RWPE2 (cell line): ENCODE data around the gene GTF3C6.

ENCODE experiments used
- ATAC-seq: fragments of 200-7000 bp; cut with Tn5 transposase; 3 replicates; pipeline ENCODE4 v1.9.1; 2021; ENCODE audit warnings: low read depth
- DNase-seq: peaks from one replicate; pipeline ENCODE4 v3.0.0-alpha.2; 2020; ENCODE audit warnings: low spot score
- H3K27ac ChIP-seq: fragments of 450-650 bp; 2 replicates; pipeline ENCODE4 v1.5.1; 2017; ENCODE audit warnings: mild to moderate bottlenecking; ENCODE audit not compliant: poor library complexity, severe bottlenecking
- H3K27me3 ChIP-seq: fragments of 250-450 bp; sonication (Bioruptor Pico); 2 replicates; pipeline ENCODE4 v1.5.1; 2021; ENCODE audit warnings: mild to moderate bottlenecking, moderate library complexity; ENCODE audit not compliant: insufficient read depth, poor library complexity, severe bottlenecking
- H3K36me3 ChIP-seq: fragments of 250-450 bp; sonication (Bioruptor Pico); 2 replicates; pipeline ENCODE4 v1.5.1; 2020; ENCODE audit warnings: low read depth, mild to moderate bottlenecking, moderate library complexity
- H3K4me1 ChIP-seq: fragments of 250-450 bp; sonication (Bioruptor Pico); 2 replicates; pipeline ENCODE4 v1.5.1; 2021; ENCODE audit warnings: mild to moderate bottlenecking, moderate library complexity; ENCODE audit not compliant: insufficient read depth, poor library complexity, severe bottlenecking
- H3K4me3 ChIP-seq: fragments of 250-450 bp; sonication (Bioruptor Pico); 2 replicates; pipeline ENCODE4 v1.5.1; 2021; ENCODE audit warnings: mild to moderate bottlenecking, moderate library complexity; ENCODE audit not compliant: severe bottlenecking
- H3K9me3 ChIP-seq: fragments of 250-450 bp; sonication (Bioruptor Pico); 2 replicates; pipeline ENCODE4 v1.5.1; 2021; ENCODE audit warnings: mild to moderate bottlenecking, moderate library complexity; ENCODE audit not compliant: severe bottlenecking
- CTCF ChIP-seq: fragments of 450-650 bp; IDR thresholded peaks from one replicate; pipeline ENCODE4 v1.5.1; 2017; ENCODE audit warnings: mild to moderate bottlenecking, moderate library complexity; ENCODE audit not compliant: poor library complexity, severe bottlenecking

The GTF3C6 gene

GRCh38 chr6:110949679-110950285 is 8.7 kb upstream of the GTF3C6 start:
- H3K4me1 ChIP-seq, result peaks cover 23% of the 10 kb centered on the region
- no peaks in the 10 kb centered on the region for H3K36me3 ChIP-seq
- no peak overlapping the region for H3K4me3 ChIP-seq
- ATAC-seq, result no peak
- DNase-seq, result no peak
- H3K27me3 ChIP-seq, result no peaks in the 10 kb centered on the region
- peak; percentile 81 for TF ChIP-seq CTCF
- H3K27ac ChIP-seq, result no peak overlapping the region
- H3K9me3 ChIP-seq, result no peaks in the 10 kb centered on the region

- no peak overlapping the region for H3K4me3 ChIP-seq
- H3K36me3 ChIP-seq, result no peaks in the 10 kb centered on the region
- no peak for TF ChIP-seq CTCF
- peaks cover 17% of the 10 kb centered on the region for H3K4me1 ChIP-seq
- DNase-seq (no peak), ATAC-seq (no peak)
- H3K27ac ChIP-seq, result no peak overlapping the region
- no peaks in the 10 kb centered on the region for H3K9me3 ChIP-seq
- H3K27me3 ChIP-seq, result no peaks in the 10 kb centered on the region
Measured at GRCh38 chr6:110950440-110950839, 8.1 kb upstream of the GTF3C6 start.

GRCh38 chr6:110951008-110951407 is 7.5 kb upstream of the GTF3C6 start:
- ATAC-seq (no peak), DNase-seq (no peak)
- Histone ChIP-seq H3K4me3 (no peak overlapping the region), H3K4me1 (peaks cover 17% of the 10 kb centered on the region), H3K36me3 (no peaks in the 10 kb centered on the region), H3K9me3 (no peaks in the 10 kb centered on the region), H3K27me3 (no peaks in the 10 kb centered on the region), H3K27ac (no peak overlapping the region)
- no peak for TF ChIP-seq CTCF

GRCh38 chr6:110951986-110952794 is 6.3 kb upstream of the GTF3C6 start:
- Histone ChIP-seq H3K27ac (peak overlapping the region; percentile 83), H3K9me3 (no peaks in the 10 kb centered on the region), H3K4me1 (peaks cover 17% of the 10 kb centered on the region), H3K27me3 (no peaks in the 10 kb centered on the region), H3K4me3 (no peak overlapping the region), H3K36me3 (no peaks in the 10 kb centered on the region)
- peak; percentile 98 for ATAC-seq
- TF ChIP-seq CTCF, result no peak
- no peak for DNase-seq

- Histone ChIP-seq H3K9me3 (no peaks in the 10 kb centered on the region), H3K36me3 (no peaks in the 10 kb centered on the region), H3K4me1 (peaks cover 17% of the 10 kb centered on the region), H3K27me3 (no peaks in the 10 kb centered on the region), H3K4me3 (no peak overlapping the region), H3K27ac (peak overlapping the region; percentile 83)
- TF ChIP-seq CTCF, result no peak
- ATAC-seq (no peak), DNase-seq (no peak)
Measured at GRCh38 chr6:110953633-110954303, 4.7 kb upstream of the GTF3C6 start.
